Progenitor cell of endocrine pancreas (in vitro differentiated cells): ENCODE measurements around the gene PHRF1. TPM values are rescaled to one million over a fixed set of nuclear protein-coding genes. Genes with fewer than 3 reads are reported as not detected.

Experiments
- DNase-seq: peaks from one replicate; pipeline ENCODE4 v3.0.0; 2021; ENCODE audit warnings: low spot score; ENCODE audit not compliant: unreplicated experiment
- H3K27ac Mint-ChIP-seq: 2 replicates; pipeline ENCODE4 v1.8.0; 2021; ENCODE audit warnings: mild to moderate bottlenecking, moderate library complexity, mixed read lengths
- H3K27me3 Mint-ChIP-seq: 2 replicates; pipeline ENCODE4 v1.8.0; 2021; ENCODE audit warnings: mixed read lengths
- H3K36me3 Mint-ChIP-seq: 2 replicates; pipeline ENCODE4 v1.8.0; 2022; ENCODE audit warnings: mixed read lengths; ENCODE audit not compliant: insufficient read depth
- H3K4me1 Mint-ChIP-seq: 2 replicates; pipeline ENCODE4 v1.8.0; 2021; ENCODE audit warnings: low read depth, mixed read lengths
- H3K4me3 Mint-ChIP-seq: 2 replicates; pipeline ENCODE4 v1.8.0; 2021; ENCODE audit warnings: low read depth, mild to moderate bottlenecking, moderate library complexity, mixed read lengths
- H3K9me3 Mint-ChIP-seq: 2 replicates; pipeline ENCODE4 v1.8.0; 2021; ENCODE audit warnings: low read depth, mixed read lengths
- total RNA-seq: library from RNA; stranded (reverse); gene quantifications from 2 replicates; pipeline ENCODE4 v1.2.1, GENCODE V29; 2021
- TF ChIP-seq, protein P1 (sequence below): fragments of 200-600 bp; sonication (generic); IDR thresholded peaks from one replicate; pipeline ENCODE4 v1.5.0; 2021; ENCODE audit warnings: antibody characterized with exemption, mild to moderate bottlenecking; ENCODE audit not compliant: unreplicated experiment

PHRF1 gene
- total RNA-seq, 1 donor from 2014 or later: 44.4 TPM

DNA sequence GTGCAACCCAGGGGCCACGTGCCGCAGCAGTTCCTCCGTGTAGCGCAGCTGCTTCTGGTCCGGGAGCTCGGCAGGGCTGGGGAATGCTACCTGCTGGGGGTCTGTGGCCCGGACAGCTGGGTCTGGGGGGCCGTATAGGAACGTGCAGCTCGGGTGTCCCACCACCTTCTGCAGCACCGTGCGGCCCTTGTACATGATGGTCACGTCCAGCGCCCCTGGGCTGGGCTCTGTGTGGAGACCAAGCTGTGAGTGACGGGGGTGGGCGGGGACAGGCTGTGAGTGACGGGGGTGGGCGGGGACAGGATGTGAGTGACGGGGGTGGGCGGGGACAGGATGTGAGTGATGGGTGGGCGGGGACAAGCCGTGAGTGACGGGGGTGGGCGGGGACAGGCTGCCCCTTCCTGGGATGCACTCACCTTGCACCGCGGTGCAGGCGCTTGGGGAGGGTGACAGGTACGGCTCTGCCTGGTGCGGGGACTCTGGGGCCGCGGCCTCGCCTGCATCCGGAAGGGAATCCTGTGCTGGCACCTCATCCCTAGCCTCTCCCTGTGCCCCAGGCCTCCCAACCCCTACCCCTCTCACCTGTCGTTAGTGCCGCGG, 37.2 kb downstream of the PHRF1 start:
- TF ChIP-seq, protein P1, sequence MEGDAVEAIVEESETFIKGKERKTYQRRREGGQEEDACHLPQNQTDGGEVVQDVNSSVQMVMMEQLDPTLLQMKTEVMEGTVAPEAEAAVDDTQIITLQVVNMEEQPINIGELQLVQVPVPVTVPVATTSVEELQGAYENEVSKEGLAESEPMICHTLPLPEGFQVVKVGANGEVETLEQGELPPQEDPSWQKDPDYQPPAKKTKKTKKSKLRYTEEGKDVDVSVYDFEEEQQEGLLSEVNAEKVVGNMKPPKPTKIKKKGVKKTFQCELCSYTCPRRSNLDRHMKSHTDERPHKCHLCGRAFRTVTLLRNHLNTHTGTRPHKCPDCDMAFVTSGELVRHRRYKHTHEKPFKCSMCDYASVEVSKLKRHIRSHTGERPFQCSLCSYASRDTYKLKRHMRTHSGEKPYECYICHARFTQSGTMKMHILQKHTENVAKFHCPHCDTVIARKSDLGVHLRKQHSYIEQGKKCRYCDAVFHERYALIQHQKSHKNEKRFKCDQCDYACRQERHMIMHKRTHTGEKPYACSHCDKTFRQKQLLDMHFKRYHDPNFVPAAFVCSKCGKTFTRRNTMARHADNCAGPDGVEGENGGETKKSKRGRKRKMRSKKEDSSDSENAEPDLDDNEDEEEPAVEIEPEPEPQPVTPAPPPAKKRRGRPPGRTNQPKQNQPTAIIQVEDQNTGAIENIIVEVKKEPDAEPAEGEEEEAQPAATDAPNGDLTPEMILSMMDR: no peak
- Mint-ChIP-seq H3K4me3 (no peak overlapping the region), H3K36me3 (peaks cover 5% of the 10 kb centered on the region), H3K27ac (no peak overlapping the region), H3K27me3 (no peaks in the 10 kb centered on the region), H3K9me3 (no peaks in the 10 kb centered on the region), H3K4me1 (peaks cover 2% of the 10 kb centered on the region)
- no peak for DNase-seq

DNA sequence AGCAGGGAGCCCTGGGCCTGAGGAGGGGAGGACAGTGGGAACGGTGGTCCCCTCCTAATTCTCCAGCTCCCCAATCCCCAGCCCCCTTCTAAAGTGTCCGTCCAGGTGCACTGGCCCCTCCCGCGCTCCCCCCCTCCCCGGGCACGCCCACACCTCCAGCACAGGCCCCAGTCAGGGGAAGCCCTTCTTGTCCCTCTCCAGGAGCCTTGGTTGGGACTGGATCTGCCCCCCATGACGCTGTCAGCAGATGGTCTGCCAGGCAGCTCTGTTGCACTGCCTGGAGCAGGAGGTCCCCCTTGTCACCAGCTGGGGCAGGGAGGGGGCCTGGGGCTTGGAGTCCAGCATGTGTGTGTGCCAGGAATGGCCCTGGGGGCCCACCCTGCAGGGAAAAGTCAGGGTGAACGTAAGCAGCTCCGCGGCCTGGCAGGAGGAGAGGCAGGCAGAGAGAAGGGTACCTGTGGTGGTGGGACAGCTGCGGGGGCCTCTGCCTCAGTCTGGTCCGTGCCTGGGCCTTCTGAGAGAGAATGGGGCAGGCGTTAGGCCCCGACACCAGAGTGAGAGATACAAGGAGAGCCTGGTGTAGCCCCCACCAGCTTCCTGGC, 37.9 kb downstream of the PHRF1 start:
- TF ChIP-seq, protein P1: no peak
- peaks cover 5% of the 10 kb centered on the region for H3K36me3 Mint-ChIP-seq
- no peak overlapping the region for H3K27ac Mint-ChIP-seq
- H3K9me3 Mint-ChIP-seq: no peaks in the 10 kb centered on the region
- peak overlapping the region; percentile 38 for H3K4me3 Mint-ChIP-seq
- H3K27me3 Mint-ChIP-seq: no peaks in the 10 kb centered on the region
- peaks cover 2% of the 10 kb centered on the region for H3K4me1 Mint-ChIP-seq
- no peak for DNase-seq

DNA sequence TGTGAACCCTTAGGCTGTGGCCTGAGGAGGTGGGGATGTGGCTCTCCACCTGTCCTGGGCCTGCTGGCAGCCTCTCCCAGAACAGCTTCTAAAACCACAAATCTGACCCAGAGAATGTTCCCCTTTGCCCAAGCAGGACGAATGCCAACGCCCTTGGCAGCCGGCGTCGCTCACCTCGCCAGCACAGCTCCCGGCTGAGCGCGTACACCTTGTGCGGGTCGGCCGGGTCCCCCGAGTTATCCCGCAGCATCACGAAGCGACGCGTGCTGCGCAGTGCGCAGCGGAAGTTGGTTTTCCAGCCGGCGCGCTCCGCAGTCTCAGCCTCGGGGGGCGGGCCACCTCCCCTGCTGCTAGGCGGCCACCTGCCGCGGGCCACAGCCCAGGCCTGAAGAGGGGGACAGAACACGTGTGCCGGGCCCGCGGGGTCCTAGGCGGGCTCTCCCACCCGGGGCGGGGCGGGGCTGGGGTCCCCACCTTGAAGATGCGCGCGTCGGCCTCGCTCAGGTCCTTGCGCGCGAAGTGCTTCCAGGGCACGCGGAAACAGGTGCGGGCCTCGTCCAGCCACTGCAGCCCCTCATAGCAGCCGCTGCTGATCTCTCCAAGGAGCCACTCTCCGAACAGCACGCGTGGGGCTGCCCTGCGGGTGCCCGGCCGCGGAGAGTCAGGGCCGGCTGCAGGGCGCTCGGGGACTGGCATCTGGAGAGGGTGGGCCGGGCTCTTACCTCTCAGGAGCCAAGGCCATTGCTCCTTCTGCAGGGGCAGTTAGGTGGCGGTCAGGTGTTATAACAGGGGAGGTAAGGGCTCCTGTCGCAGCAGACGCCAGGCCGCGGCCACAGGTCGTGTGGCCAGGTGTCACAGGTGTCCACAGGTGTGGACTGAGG, 38.6 kb downstream of the PHRF1 start:
- no peak for DNase-seq
- peaks cover 2% of the 10 kb centered on the region for H3K4me1 Mint-ChIP-seq
- TF ChIP-seq, protein P1: no peak
- H3K27ac Mint-ChIP-seq: peak overlapping the region; percentile 97
- peaks cover 5% of the 10 kb centered on the region for H3K36me3 Mint-ChIP-seq
- H3K27me3 Mint-ChIP-seq: no peaks in the 10 kb centered on the region
- H3K9me3 Mint-ChIP-seq: no peaks in the 10 kb centered on the region
- peak overlapping the region; percentile 77 for H3K4me3 Mint-ChIP-seq

DNA sequence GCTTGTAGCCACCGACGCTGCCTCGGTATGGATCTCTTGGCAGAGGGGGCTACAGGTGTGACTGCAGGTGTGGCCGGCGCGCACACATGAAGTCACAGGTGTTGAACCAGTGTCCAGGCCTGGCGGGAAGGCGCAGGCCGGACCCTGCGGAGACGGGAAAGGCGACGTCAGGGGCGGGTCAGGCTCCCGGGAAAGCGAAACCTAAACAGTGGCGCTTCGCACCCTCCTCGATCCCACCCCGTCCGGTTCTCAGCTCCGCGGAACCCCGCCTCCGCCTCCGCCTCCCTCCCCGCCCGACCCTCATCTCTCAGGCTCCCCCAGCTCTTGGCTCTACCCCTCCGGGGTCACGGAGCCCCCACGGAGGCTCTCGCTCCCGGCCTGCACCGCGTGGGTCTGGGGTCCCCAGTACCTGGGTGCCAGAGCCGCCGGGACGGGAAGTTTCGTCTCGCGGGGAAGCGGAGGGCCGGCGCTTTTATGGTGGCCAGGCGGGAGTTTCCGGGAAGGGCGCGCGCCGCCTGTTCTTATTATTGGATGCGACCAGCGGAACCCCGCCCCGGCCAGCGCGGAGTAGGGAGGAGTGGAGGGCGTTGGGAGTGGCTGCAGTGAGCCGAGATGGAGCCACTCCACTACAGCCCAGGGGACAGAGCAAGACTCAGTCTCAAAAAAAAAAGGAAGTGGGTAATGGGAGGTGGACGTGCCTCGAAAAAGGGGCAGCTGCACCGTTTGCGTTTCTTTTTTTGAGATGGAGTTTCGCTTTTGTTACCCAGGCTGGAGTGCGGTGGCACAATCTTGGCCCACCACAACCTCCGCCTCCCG, 39.4 kb downstream of the PHRF1 start, which contains the start of gene IRF7:
TSS of gene IRF7 (minus strand) at position 447 of the 816 bp plus-strand sequence. CDS start 586 bp downstream, outside the sequence.
- H3K4me3 Mint-ChIP-seq: peak within 1 kb of the TSS; percentile 77

More for the DNA sequence above, 39.4 kb downstream of the PHRF1 start, which contains the start of gene IRF7:
- peak within 1 kb of the TSS; percentile 97 for H3K27ac Mint-ChIP-seq
- no peaks in the 10 kb centered on the region for H3K27me3 Mint-ChIP-seq
- H3K4me1 Mint-ChIP-seq: peaks cover 2% of the 10 kb centered on the region
- TF ChIP-seq, protein P1: no peak
- peak; percentile 72 for DNase-seq
- H3K36me3 Mint-ChIP-seq: peaks cover 4% of the 10 kb centered on the region
- H3K9me3 Mint-ChIP-seq: no peaks in the 10 kb centered on the region
